Activated CD4-positive, alpha-beta memory T cell treated with anti-CD3 and anti-CD28 coated beads for 36 hours (primary cell): ENCODE measurements around the gene CNEP1R1. TPM values are rescaled to one million over a fixed set of nuclear protein-coding genes. Genes with fewer than 3 reads are reported as not detected.

Source experiments
- CTCF ChIA-PET: fragments of 350-600 bp; sonication (Branson Sonifier 250); formaldehyde crosslinking; loops from one replicate; lab custom pipeline; 2021; ENCODE audit warnings: antibody characterized with exemption, inconsistent platforms; lab: Charles Lee
- POLR2A ChIA-PET: fragments of 350-600 bp; sonication (Branson Sonifier 250); formaldehyde crosslinking; loops from one replicate; lab custom pipeline; 2021; ENCODE audit warnings: antibody characterized with exemption; lab: Charles Lee
- DNase-seq: peaks from one replicate; pipeline ENCODE4 v3.0.0-alpha.2; 2020
- H3K27ac Mint-ChIP-seq: one replicate; pipeline ENCODE4 v1.8.0; 2021; ENCODE audit warnings: mixed read lengths
- H3K27me3 Mint-ChIP-seq: one replicate; pipeline ENCODE4 v1.8.0; 2021; ENCODE audit warnings: mixed read lengths
- H3K36me3 Mint-ChIP-seq: one replicate; pipeline ENCODE4 v1.8.0; 2021; ENCODE audit warnings: mixed read lengths
- H3K4me1 Mint-ChIP-seq: one replicate; pipeline ENCODE4 v1.8.0; 2021; ENCODE audit warnings: low read depth, mixed read lengths
- H3K4me3 Mint-ChIP-seq: one replicate; pipeline ENCODE4 v1.8.0; 2021; ENCODE audit warnings: mild to moderate bottlenecking, mixed read lengths
- H3K9me3 Mint-ChIP-seq: one replicate; pipeline ENCODE4 v1.8.0; 2021; ENCODE audit warnings: mixed read lengths
- intact Hi-C: fragments of 100-400 bp; cut with micrococcal nuclease; formaldehyde crosslinking; loops from one replicate; pipeline ENCODE4 v1.15.1; 2023
- total RNA-seq, 2 experiments: library from RNA; stranded (reverse); gene quantifications; one replicate each; pipeline ENCODE4 v1.2.3, GENCODE V29; 2021

The CNEP1R1 gene
- total RNA-seq, 2 experiments from 2014 or later = 23.9 to 24.5 TPM

- Mint-ChIP-seq H3K9me3 (no peaks in the 10 kb centered on the region), H3K27ac (no peak overlapping the region), H3K4me3 (no peak overlapping the region), H3K27me3 (no peaks in the 10 kb centered on the region), H3K36me3 (peaks cover 36% of the 10 kb centered on the region), H3K4me1 (no peaks in the 10 kb centered on the region)
- no peak for DNase-seq
- CTCF ChIA-PET = interaction anchor here (1.3 kb wide), 1 partner anchor 61 kb away, joined by 5 read pairs; the partner anchor contains the start of gene CNEP1R1
- POLR2A ChIA-PET = no interaction called here
- intact Hi-C loops = no loop called here
Observed at GRCh38 chr16:50086176-50086575, 61.2 kb downstream of the CNEP1R1 start.

Other genes with a start within 250 kb of the CNEP1R1 start
- not detected for gene ZNF423, start 169.1 kb upstream of the CNEP1R1 start, total RNA-seq
- 10 to 100 TPM; 17.6 to 18.6 TPM for gene HEATR3, start 40.7 kb downstream of the CNEP1R1 start, total RNA-seq
- gene TENT4B, start 128.1 kb downstream of the CNEP1R1 start, total RNA-seq = 10 to 100 TPM; 14.4 to 14.8 TPM
- 100 to 1,000 TPM in 1 of 2 experiments, 10 to 100 TPM in 1; 100.0 to 107 TPM for gene ADCY7, start 241.3 kb downstream of the CNEP1R1 start, total RNA-seq